Measurements from ENCODE around the gene CNPPD1. TPM values are rescaled to one million over a fixed set of nuclear protein-coding genes. Genes with fewer than 3 reads are reported as not detected.
A peak's percentile ranks its signal among the peaks of the same experiment; 100 is the strongest.

The CNPPD1 gene
- total RNA-seq, 1 experiment from 2014 or later: 32.8 TPM

GRCh38 chr2:219209236-219210195 is 32.8 kb upstream of the CNPPD1 start:
- Mint-ChIP-seq H3K4me1 (peaks cover 6% of the 10 kb centered on the region), H3K36me3 (peaks cover 54% of the 10 kb centered on the region), H3K27me3 (ENCODE audit: low read depth) (peaks cover 8% of the 10 kb centered on the region), H3K27ac (no peak overlapping the region), H3K4me3 (no peak overlapping the region), H3K9me3 (peaks cover 2% of the 10 kb centered on the region)
- ATAC-seq (no peak), DNase-seq (ENCODE audit: low spot score) (no peak)
- ChIA-PET POLR2A (no interaction called here), CTCF (no interaction called here)
- TF ChIP-seq RELA (CRISPR knock-in tag; IDR thresholded peaks at IDR 0.05; ENCODE audit: borderline replicate concordance): no peak
- no peak for TF ChIP-seq ZNF671 (CRISPR knock-in tag; IDR thresholded peaks at IDR 0.05)

- peaks cover 42% of the 10 kb centered on the region for H3K36me3 Mint-ChIP-seq
- ATAC-seq (no peak), DNase-seq (ENCODE audit: low spot score) (no peak)
- ChIA-PET POLR2A (no interaction called here), CTCF (no interaction called here)
- peak overlapping the region; percentile 88; the same call in 1 of the 2 replicates for H3K27ac Mint-ChIP-seq
- peaks cover 6% of the 10 kb centered on the region for H3K4me1 Mint-ChIP-seq
- TF ChIP-seq GABPB1 (CRISPR knock-in tag; IDR thresholded peaks at IDR 0.05) (peak; percentile 56), TEAD4 (CRISPR knock-in tag; IDR thresholded peaks at IDR 0.05) (no peak), FOXK1 (CRISPR knock-in tag; IDR thresholded peaks at IDR 0.05) (no peak), FOXJ3 (CRISPR knock-in tag; IDR thresholded peaks at IDR 0.05; ENCODE audit: borderline replicate concordance) (no peak)
- peak overlapping the region; percentile 74 for H3K4me3 Mint-ChIP-seq
- peaks cover 11% of the 10 kb centered on the region for H3K27me3 Mint-ChIP-seq (ENCODE audit: low read depth)
- H3K9me3 Mint-ChIP-seq: peaks cover 5% of the 10 kb centered on the region
These were observed 31.4 kb upstream of the CNPPD1 start for GRCh38 chr2:219207884-219208740.

- peak overlapping the region; percentile 88 for H3K27ac Mint-ChIP-seq
- TF ChIP-seq, protein P1, sequence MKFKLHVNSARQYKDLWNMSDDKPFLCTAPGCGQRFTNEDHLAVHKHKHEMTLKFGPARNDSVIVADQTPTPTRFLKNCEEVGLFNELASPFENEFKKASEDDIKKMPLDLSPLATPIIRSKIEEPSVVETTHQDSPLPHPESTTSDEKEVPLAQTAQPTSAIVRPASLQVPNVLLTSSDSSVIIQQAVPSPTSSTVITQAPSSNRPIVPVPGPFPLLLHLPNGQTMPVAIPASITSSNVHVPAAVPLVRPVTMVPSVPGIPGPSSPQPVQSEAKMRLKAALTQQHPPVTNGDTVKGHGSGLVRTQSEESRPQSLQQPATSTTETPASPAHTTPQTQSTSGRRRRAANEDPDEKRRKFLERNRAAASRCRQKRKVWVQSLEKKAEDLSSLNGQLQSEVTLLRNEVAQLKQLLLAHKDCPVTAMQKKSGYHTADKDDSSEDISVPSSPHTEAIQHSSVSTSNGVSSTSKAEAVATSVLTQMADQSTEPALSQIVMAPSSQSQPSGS (CRISPR knock-in tag; IDR thresholded peaks at IDR 0.05; ENCODE audit: borderline replicate concordance, low read depth): no peak
- TF ChIP-seq, protein P2, sequence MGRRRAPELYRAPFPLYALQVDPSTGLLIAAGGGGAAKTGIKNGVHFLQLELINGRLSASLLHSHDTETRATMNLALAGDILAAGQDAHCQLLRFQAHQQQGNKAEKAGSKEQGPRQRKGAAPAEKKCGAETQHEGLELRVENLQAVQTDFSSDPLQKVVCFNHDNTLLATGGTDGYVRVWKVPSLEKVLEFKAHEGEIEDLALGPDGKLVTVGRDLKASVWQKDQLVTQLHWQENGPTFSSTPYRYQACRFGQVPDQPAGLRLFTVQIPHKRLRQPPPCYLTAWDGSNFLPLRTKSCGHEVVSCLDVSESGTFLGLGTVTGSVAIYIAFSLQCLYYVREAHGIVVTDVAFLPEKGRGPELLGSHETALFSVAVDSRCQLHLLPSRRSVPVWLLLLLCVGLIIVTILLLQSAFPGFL (CRISPR knock-in tag; IDR thresholded peaks at IDR 0.05; ENCODE audit: borderline replicate concordance): no peak; the same call in 1 of the 2 replicates
- TF ChIP-seq KAT7 (CRISPR knock-in tag; IDR thresholded peaks at IDR 0.05; ENCODE audit: borderline replicate concordance) (no peak), GRHL2 (CRISPR knock-in tag; IDR thresholded peaks at IDR 0.05; ENCODE audit: insufficient replicate concordance, severe bottlenecking) (no peak), RORB (CRISPR knock-in tag; IDR thresholded peaks at IDR 0.05) (no peak), MLX (CRISPR knock-in tag; IDR thresholded peaks at IDR 0.05) (no peak)
- H3K36me3 Mint-ChIP-seq: peaks cover 36% of the 10 kb centered on the region
- H3K27me3 Mint-ChIP-seq (ENCODE audit: low read depth): peaks cover 15% of the 10 kb centered on the region
- CTCF ChIA-PET: interaction anchor here (0.8 to 2.0 kb wide), 9 partner anchors 10 to 195 kb away, joined by 3 to 11 read pairs (median 7); partner anchors contain the start of genes CNPPD1, GLB1L and STK16
- peaks cover 5% of the 10 kb centered on the region for H3K9me3 Mint-ChIP-seq
- H3K4me1 Mint-ChIP-seq: peaks cover 6% of the 10 kb centered on the region
- no peak for DNase-seq (ENCODE audit: low spot score)
- H3K4me3 Mint-ChIP-seq: peak overlapping the region; percentile 74
- POLR2A ChIA-PET: interaction anchor here (1.3 to 2.0 kb wide), 4 partner anchors 11 to 45 kb away, joined by 6 to 16 read pairs (median 8); partner anchors contain the start of genes ABCB6, CNPPD1 and TUBA4B
- peak; percentile 6 for ATAC-seq
These were observed 30.6 kb upstream of the CNPPD1 start for GRCh38 chr2:219207134-219207883.
